ENCODE measurements around the gene KRAS.
"Not testable (repeated sequence)": the region's sequence is repeated elsewhere in the genome, so short reads cannot be mapped to it uniquely, and the experiment has no call there.

KRAS gene

DNA sequence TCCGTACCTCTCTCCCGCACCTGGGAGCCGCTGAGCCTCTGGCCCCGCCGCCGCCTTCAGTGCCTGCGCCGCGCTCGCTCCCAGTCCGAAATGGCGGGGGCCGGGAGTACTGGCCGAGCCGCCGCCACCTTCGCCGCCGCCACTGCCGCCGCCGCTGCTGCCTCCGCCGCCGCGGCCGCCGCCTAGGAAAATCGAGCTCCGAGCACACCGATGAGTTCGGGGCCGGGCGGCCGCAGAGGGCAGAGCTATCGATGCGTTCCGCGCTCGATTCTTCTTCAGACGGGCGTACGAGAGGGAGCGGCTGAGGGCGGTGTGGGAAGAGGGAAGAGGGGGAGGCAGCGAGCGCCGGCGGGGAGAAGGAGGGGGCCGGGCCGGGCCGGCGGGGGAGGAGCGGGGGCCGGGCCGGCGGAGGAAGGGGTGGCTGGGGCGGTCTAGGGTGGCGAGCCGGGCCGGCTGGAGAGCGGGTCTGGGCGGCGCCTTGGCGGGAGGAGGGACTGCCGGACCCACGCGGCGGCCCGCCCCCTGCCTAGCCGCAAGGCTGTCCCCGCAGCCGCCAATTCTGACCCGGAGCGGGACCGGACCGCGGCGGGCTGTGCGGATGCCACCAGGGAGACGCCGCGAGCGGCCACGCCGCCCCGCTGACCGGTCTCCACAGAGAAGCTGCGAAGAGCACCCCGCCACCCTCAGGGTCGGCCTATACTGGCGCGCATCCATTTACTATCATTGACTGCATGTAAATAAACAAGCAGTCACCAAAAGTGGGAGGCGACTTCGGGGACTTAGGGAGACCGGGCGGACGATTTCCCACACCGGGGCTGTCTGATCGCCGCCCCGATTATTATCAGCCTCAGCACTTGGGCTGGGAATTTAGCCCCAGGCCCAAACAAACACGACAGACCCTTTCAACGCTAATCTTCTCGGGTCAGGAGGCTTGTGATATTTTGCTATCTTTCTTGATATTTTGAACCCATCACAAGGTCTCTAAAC is at the start of gene KRAS:
KRAS (minus strand) TSS at position 186 of the 987 bp plus-strand sequence.
- peak; percentile 67 for DNase-seq

DNA sequence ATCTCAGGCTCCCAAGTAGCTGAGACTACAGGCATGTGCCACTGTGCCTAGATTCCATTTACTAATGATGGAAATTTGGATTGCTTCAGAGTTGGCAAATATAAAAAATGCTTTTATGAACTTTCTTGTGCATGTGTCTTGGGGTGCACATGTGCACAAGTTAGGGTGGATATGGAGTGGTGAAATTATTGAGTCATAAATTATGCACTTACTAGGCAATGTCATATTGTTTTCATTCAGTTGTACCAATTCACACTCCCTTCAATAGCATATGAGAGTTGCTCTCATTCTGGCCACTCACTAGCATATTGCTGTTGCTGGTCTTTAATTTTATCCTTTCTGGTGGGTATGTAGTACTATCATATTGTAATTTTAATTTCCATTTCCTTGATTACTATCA is 45.7 kb upstream of the KRAS start:
- no peak for DNase-seq

DNA sequence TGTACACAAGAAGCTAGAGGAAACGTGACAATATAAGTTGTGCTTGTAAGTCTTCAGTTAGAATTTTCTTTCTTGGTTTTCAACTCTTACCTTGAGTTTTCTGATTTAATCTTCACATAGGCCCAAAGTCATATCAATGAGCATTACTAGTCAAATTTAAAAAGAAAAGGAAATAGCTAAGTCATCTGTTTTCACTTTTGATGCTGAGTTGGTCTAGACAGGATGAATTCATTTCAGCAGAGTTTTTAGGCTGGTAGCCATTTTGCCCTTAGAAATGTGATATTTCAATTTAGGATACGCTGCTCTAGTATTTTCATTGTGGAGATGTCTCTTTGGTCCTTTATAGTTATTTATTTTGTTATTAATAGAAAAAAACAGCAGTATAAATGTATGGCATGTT is 44.6 kb upstream of the KRAS start:
- DNase-seq = no peak

DNA sequence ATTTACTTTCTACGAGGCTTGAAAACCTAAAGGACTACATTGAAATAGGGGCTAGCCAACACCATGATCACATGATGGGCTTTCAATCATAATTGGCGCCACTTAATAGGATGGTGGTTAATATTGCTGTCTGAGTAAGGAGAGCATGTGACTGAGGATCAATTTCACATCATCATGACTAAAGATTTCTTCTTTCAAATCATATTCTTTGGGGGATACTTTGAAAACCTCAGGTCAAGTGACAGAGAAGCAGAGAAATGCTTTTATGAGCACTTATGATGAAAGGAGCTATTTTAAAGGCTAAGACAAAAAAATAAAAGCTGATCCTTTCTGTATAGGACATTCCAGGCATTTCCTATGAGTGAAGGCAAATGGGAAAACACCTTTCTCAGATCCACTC is 42.9 kb upstream of the KRAS start:
- no peak for DNase-seq

DNA sequence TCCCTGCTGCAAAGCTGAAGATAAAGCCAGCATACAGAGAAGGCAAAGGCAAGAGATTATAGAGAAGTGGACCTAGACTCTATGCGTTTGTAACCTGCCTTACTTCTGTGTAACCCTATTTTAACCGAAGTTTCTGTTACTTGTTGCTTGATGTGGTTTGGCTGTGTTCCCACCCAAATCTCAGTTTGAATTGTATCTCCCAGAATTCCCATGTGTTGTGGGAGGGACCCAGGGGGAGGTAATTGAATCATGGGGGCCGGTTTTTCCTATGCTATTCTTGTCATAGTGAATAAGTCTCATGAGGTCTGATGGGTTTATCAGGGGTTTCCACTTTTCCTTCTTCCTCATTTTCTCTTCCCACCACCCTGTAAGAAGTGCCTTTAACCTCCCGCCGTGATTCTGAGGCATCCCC is 42.1 kb upstream of the KRAS start:
- not testable (repeated sequence) for DNase-seq

DNA sequence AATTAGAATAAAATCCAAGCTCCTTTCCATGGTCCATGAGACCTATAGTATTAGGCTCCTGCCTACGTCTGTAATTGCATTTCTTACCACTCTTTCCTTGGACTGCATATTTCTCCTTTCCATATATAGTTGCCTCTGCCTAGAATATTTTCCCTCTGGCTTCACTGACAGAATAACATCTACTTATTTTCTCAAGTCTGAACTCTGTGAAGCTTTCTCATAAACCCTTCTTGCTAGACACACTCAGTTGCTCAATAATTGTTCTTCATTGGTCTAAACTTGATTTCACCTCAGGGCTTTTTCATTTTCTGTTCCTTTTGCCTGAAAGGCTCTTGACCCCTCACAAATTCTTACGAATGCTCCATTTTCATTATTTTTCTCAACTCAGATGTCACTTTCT is 36.9 kb upstream of the KRAS start:
- DNase-seq = no peak

DNA sequence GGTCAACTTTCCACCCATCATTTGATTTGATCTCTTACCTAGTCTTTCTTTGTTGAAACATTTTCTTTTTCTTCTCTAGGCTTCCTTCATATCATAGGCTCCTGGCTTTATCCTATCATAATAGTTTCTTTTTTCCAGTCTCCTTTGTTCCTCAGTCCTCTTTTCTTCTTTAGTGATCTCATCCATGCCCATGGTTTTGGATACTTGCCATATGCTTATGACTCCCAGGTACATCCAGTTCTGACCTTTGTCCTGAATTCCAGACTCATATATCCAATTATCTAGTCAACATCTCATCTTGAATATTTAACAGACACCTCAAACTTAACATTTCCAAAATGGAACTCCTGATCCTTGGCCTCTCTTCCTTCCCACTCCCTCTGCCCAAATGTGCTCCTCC is 36.1 kb upstream of the KRAS start:
- no peak for DNase-seq

DNA sequence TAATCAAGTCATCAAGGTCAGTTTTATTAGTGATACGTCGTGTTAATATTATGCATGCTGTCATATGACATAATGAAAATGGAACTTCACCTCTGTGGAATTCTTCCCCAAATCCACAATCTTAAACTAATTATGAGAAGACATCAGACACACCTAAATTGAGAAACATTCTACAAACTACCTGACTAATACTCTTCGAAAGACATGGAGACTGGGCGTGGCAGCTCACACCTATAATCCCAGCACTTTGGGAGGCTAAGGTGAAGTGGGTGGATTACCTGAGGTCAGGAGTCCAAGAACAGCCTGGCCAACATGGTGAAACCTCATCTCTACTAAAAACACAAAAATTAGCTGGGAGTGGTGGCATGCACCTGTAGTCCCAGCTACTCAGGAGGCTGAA is 33.3 kb upstream of the KRAS start:
- no peak for DNase-seq

DNA sequence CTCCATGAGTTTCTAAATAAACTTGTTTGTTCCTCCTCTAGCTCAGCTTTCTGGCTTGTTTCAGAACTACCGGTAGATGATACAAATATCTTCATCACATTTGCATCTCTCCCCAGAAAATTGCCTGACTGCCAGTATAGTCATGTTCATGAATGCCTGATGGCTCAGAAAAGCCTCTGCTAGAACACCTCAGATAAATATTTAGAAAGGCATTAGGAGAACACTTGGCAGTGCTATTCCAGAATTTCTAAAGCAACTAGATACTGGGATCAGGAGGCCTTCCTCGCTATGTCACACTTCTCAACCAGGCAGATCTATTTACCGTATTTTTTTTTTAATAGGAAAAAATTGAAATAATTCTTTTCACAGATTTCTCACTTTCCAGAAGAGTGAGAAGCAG is 32.3 kb upstream of the KRAS start:
- DNase-seq = no peak

DNA sequence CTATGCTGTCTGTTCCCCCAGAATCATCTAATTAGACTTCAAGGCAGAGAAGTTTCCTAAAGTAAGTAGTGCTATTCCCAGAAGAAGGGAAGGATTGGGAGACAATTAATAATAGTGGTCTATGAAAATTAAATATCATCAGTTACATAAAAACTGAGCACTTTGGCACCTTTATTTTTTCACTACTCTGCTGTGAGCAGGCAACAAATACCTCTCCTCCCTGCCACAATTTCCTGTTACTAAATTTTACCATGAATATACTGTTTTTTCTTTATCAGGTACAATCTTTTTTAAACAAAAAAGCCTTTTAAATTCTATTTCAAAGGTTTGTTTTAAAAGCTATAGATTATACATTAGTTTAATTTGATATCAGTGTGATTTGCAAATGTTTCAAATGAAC is 29.4 kb upstream of the KRAS start:
- no peak for DNase-seq

DNA sequence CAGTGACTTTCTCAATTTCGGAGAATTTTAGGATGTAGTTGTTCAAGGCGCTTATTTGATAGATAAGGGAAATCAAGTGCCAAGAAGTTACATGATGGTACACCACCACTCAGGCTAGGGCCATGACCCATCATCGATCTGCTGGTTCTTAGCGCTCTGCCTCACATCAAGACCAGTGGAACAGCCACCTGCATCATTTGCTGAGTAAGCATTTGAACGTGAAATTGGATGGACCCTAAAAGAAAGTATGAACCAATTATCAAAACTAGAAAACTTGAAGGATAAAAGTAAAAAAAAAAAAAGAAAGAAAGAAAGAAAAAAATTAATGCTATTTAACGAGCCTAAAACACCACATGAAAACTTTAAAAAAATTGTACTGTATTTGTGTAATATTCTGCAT is 27.5 kb upstream of the KRAS start:
- DNase-seq = no peak

DNA sequence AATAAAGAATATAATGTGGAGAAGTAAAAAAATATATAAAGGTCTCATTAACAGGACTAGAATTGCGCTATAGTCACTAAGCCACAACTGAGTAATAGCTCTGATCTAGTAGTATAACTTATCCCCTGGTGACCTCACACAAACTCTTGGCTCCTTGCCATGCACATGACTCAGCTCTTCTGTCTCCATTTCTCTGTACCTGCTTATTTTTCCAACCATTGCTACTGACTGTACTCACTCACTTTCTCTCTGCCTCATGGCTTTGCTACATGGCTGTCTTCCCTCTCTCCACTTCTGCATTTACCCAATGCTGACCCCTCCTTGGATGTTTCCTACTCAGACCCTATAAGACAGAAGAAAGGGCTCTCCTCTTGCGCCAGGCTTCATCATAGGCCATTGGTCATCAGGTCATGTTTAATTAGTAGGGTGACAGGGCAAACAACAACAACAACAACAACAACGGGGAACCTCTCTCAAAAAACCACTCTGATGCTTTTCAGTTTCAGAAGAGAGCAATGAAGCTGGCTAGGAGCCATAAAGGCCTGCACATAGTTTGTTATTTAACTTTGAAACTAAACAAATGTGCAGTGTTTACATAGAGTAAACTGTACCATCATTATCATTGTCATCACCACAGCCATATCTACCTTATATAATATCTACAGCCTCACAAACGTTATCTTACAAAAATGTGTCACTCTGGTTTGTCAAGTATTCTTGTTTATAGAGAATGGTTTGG is 25.6 kb upstream of the KRAS start:
- peak; percentile 66 for DNase-seq

DNA sequence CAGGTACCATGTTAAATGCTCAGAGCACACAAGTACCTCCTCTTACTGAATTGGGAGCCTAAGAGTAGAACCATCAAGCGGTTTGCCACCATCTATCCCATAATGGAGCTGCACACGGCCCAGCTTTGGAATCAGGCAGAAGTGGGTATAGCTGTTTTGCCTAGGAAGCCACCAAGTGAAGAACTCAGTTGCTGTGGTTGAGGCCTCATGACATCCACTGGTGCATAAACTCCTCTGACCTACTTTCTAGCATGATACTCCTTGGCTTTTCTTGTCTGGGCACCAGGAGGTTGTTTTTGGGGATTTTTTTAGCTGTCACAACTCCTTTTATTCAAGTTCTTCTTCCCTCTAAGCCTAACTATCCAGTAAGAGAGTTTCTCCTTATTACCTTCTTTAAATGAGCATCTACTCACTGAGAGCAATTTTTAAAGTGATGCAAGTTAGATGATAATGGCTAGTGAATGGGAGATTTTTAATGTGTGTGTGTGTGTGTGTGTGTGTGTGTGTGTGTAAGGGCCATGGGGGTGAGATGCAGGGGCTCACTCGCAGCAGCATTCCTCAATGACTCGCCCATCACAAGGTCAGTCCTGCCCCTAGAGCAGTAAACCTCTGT is 20.9 kb upstream of the KRAS start:
- DNase-seq = no peak

DNA sequence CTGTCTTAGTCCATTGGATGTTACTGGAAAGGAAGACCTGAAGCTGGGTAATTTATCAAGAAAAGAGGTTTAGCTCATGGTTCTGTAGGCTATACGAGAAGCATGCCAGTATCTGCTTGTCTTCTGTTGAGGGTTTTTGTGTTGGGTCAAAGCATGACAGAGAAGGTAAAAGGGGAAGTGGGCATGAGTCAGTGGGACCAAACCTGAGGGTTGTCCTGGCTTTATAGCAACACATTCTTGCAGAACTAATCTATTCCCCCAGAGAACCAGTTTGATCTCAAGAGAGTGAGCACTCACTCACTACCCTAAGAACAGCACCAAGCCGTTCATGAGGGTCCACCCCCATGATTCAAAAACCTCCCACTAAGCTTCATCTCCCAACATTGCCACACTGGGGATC is 19.0 kb upstream of the KRAS start:
- no peak for DNase-seq

DNA sequence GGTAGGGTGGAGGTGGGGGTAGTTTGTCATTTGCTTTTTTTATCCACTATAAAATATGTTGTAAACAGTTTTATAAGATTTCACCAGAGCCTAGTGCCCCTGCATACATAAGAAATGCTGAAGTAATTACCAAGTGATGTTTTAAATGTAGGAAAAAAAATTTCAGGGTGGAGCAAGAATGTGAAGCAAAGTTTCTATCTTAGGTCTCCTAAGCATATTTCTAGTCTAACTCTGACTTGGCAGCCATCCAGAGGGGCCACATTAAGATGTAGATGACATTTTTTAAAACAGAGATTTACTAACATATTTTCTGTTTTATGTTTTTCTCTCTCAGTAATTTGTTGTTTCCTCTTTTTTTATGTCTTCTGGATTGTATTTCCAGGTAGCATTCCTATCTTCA is 15.8 kb upstream of the KRAS start:
- DNase-seq = no peak

DNA sequence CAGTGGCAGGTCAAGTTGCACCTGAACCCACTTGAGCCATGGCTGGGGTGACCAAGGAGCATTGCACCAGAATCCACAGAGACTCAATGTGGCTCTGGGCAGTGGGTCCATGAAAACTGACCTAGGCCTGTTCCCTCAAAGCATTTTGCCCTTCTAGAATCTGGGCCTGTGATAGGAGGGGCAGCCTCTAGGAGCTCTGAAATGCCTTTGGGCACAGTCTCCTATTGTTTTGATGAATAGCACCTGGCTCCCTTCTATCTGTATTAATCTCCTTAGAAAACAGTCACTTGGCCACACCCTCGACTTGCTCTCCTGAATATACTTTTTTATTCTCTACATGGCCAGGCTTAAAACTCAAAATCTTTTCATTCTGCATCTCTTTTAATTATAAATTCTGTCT is 14.1 kb upstream of the KRAS start:
- no peak for DNase-seq

DNA sequence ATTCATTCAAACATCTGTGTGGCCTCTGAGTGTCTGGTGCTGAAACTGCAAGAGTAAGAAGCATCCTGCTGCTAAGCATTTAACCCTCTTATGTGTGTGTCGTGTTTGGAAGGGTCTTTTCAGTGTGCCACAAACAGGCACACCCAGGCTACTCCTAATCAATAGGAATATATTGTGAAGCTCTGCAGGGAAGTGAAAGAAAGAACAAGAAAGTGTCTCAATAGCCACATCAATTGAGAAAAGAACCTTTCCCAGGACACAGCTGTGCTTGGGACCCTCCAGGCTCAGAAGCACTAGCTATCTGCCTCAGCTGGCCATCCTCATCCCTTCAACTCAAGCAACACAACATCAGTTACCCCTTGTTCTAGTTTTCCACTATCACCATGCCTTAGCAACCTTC is 13.4 kb upstream of the KRAS start:
- DNase-seq = no peak

DNA sequence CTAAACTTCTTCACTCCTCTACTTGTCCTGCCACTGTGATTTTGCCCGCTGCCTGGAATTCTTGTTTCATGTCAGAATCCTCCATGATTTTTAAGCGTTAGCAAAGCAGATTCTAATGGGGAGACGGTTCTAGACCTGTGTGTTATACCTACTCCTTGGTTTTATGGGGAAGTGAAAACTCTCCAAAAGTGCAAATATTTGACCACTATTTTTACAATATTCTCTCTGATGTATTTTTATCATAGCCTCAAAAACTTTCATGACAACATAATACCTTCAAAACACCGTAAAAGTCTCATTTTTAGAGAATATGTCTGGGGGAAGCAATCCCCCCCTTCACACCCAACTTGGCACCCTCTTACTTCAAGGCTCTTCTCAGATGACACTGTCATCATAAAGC is 12.9 kb upstream of the KRAS start:
- no peak for DNase-seq

DNA sequence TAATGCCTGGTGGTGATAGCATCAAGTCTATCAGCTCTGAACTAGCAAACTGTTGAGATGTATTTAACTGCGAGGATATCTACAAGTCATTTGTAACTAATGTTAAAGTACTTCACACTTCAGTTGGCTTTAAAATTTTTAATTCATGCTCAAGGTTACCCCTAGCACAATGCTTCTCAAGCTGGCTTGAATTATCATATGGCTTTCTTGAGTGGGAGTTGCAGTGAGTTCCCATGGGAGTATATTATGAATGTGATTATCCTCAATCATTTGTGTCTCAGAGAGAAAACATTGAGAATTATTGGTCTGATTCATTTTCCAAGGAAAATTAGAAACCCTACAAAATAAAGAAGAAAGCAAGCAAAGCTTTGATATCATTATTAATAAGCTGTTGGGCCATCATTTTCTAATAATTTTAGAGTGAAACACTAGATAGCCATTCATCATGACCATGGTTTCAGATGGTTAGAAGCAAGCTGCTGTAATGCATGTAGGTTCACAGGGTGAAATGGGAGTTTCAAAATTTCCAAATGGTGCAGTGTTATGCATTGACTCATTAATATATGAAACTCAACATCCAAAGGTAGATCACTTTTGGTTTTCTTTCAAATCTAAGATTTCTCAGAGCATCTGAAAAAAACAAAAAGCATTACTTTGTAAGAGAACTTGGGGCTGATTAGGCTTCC is 11.8 kb upstream of the KRAS start:
- no peak for DNase-seq

DNA sequence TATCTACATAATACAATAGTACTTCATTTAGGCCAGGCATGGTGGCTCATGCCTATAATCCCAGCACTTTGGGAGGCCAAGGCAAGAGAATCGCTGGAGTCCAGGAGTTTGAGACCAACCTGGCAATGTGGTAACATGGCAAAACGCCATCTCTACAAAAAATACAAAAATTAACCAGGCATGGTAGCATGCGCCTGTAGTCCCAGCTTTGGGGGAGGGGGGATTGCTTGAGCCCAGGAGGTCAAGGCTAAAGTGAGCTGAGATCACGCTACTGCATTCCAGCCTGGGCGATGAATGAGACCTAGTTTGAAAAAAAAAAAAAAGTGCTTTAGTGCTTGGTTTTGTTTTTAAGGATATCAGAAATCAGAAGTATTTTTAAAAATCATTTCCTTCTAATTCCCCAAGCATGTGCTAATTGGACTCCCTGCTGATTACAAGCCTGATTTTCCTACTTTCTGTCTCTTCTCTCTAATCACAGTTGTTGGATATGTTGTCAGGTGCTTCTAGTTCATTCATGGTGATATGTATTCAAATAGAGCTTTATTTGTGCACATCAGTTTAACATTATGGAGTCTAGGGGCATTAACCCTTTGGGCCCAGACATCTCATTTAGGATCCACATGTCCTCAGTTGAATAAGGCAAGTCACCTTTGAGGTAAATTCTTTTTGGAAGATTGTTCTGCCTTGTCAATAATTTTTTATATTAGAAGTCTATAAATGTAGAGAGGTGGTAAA is 7.0 kb upstream of the KRAS start:
- DNase-seq = no peak

DNA sequence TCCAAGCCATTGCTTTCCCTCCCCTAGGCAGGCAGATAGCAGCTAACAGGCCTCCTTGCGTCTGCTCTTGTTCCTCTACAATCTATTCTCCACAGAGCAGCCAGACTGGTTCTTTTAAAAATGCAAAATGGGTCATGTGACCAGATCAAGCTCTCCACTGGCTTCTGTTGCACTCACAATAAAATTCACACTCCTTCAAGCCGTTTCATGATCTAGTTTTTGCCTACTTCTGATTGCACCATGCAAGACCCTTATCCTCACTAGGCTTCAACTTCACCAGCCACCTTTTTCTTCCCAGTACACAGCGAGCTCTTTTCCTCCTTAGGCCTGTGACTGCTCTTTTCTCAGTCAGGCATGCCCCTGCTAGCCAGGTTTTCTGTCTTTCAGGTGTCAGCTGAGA is 6.1 kb upstream of the KRAS start:
- DNase-seq = no peak

DNA sequence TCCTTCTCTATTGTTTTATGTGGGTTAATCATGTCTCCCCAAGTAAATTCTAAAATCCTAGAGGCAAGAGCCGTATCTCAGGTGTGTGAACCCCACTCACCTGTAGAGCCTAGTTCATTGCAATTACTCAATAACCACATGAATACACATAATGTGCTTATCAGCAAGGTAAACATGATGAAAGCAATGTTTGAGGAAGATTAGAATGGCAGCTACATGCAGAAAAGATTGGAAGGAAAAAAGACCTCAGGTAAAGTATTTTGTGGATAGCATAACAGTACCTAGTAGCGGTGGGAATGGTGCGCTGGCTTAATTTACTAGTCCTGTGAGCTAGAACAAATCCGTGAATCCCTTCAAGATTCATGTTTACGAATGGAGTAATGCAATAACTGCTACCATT is 5.3 kb upstream of the KRAS start:
- DNase-seq = no peak
